DND-41 (cell line): ENCODE data around the gene TNFSF9.

ENCODE experiments used
- ATAC-seq: fragments of 200-7000 bp; cut with Tn5 transposase; 3 replicates; pipeline ENCODE4 v1.9.1; 2021; ENCODE audit warnings: low read depth; ENCODE audit not compliant: insufficient read depth
- DNase-seq: peaks from one replicate; pipeline ENCODE4 v3.0.0-alpha.2; 2020
- H2AFZ ChIP-seq: 2 replicates; pipeline ENCODE4 v1.6.0; 2012; ENCODE audit warnings: low read depth, low read length
- H3K27ac ChIP-seq: 2 replicates; pipeline ENCODE4 v1.5.1; 2012; ENCODE audit warnings: low read length, inconsistent platforms
- H3K27me3 ChIP-seq: fragments of 200-600 bp; sonication (generic); 2 replicates; pipeline ENCODE4 v1.6.0; 2012; ENCODE audit warnings: low read length, mild to moderate bottlenecking, inconsistent platforms; ENCODE audit not compliant: insufficient read depth, poor library complexity
- H3K36me3 ChIP-seq: 2 replicates; pipeline ENCODE4 v1.5.1; 2012; ENCODE audit warnings: low read length, inconsistent platforms; ENCODE audit not compliant: insufficient read depth
- H3K4me1 ChIP-seq: 2 replicates; pipeline ENCODE4 v1.5.1; 2012; ENCODE audit warnings: mild to moderate bottlenecking, low read length; ENCODE audit not compliant: insufficient read depth
- H3K4me2 ChIP-seq: 2 replicates; pipeline ENCODE4 v1.6.0; 2012; ENCODE audit warnings: mild to moderate bottlenecking, moderate library complexity, low read length, inconsistent platforms; ENCODE audit not compliant: insufficient read depth
- H3K4me3 ChIP-seq, 2 experiments: fragments of 200-600 bp in 1 of 2; shearing (Covaris generic) in 1 of 2; 2 replicates each; pipeline ENCODE4 v1.5.1; 2012 to 2016; ENCODE audit warnings: inconsistent platforms in 2 of 2, low read length in 2 of 2, mild to moderate bottlenecking in 2 of 2, low read depth in 1 of 2, moderate library complexity in 1 of 2
- H3K79me2 ChIP-seq: 2 replicates; pipeline ENCODE4 v1.6.0; 2012; ENCODE audit warnings: low read length, inconsistent platforms; ENCODE audit not compliant: insufficient read depth
- H3K9ac ChIP-seq: 2 replicates; pipeline ENCODE4 v1.6.0; 2012; ENCODE audit warnings: low read depth, mild to moderate bottlenecking, inconsistent platforms, low read length, moderate library complexity
- H3K9me3 ChIP-seq: 2 replicates; pipeline ENCODE4 v1.5.1; 2012; ENCODE audit warnings: low read length, moderate library complexity, mild to moderate bottlenecking, inconsistent platforms; ENCODE audit not compliant: insufficient read depth, severe bottlenecking
- H4K20me1 ChIP-seq: 2 replicates; pipeline ENCODE4 v1.6.0; 2012; ENCODE audit warnings: low read length; ENCODE audit not compliant: insufficient read depth
- EZH2 ChIP-seq: IDR thresholded peaks from 3 replicates; pipeline ENCODE4 v1.6.1; 2012; ENCODE audit warnings: borderline replicate concordance, low read depth, mild to moderate bottlenecking, moderate library complexity, low read length, inconsistent platforms; ENCODE audit not compliant: severe bottlenecking
- TF ChIP-seq, protein P1 (sequence below): IDR thresholded peaks from 2 replicates; pipeline ENCODE4 v1.5.1; 2012; ENCODE audit warnings: borderline replicate concordance, low read length, moderate library complexity, mild to moderate bottlenecking; ENCODE audit not compliant: poor library complexity, severe bottlenecking; ENCODE audit errors: extremely low read depth

TNFSF9 gene

DNA sequence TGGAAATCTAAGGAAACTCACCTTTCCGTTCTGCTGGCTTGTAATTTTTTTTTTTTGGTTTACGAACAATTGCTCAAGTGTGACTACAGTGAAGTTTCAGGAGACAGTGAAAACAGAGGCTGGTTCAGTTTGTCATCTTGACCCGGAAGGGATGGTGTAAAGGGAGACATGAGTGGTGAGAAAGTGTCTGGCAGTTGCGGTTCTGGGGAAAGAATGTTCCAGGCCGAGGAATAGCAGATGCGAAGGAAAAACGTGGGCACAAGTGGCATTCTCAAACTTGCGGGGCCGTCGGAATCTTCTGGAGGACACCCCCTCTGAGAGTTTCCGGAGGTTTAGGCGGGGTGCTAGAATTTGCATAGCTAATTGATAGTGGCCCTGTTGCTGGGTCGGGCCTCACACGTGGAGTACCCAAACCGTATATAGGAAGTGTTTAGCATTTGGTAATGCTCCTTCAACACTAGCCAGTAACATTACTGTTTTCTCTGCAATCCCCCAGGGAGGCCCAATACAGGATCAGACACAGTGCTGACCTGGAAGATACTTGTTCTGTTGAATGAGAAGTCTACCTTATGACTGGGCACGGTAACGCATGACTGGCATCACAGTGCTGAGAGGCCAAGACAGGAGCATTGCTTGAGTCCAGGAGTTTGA is 2.8 kb upstream of the TNFSF9 start:
- no peak overlapping the region for H3K4me3 ChIP-seq

DNA sequence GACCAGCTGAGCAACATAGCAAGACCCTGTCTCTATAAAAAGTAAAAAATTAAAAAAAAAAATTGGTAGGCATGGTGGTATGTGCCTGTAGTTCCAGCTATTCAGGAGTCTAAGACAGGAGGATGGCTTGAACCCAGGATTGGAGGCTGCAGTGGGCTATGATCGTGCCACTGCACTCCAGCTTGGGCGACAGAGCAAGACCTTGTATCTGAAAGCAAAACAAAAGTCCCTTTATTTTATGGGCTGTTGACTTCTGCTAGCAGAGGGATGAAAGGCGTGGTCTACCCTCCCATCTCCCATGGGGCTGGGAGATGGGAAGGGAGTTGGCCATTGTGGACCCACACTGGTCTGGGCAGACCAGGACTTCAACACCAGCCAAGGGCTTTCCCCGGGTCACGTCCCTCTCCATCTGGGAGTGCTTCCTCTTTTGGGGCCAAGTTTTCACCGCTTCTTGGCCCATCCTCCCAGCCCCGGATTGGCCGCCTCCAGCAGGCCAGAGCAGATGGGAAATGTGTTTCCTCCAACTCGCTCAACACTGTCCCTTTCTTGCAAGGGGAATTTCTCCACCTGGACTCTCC is 2.2 kb upstream of the TNFSF9 start:
- Histone ChIP-seq H3K27ac (no peak overlapping the region), H3K4me3 (no peak overlapping the region), H3K27me3 (no peaks in the 10 kb centered on the region), H4K20me1 (no peaks in the 10 kb centered on the region), H2AFZ (no peak overlapping the region), H3K4me1 (peaks cover 30% of the 10 kb centered on the region), H3K9me3 (no peaks in the 10 kb centered on the region), H3K9ac (no peak overlapping the region), H3K79me2 (peaks cover 19% of the 10 kb centered on the region), H3K4me2 (no peak overlapping the region), H3K36me3 (no peaks in the 10 kb centered on the region)
- DNase-seq (no peak), ATAC-seq (no peak)
- no peak for TF ChIP-seq EZH2
- TF ChIP-seq, protein P1, sequence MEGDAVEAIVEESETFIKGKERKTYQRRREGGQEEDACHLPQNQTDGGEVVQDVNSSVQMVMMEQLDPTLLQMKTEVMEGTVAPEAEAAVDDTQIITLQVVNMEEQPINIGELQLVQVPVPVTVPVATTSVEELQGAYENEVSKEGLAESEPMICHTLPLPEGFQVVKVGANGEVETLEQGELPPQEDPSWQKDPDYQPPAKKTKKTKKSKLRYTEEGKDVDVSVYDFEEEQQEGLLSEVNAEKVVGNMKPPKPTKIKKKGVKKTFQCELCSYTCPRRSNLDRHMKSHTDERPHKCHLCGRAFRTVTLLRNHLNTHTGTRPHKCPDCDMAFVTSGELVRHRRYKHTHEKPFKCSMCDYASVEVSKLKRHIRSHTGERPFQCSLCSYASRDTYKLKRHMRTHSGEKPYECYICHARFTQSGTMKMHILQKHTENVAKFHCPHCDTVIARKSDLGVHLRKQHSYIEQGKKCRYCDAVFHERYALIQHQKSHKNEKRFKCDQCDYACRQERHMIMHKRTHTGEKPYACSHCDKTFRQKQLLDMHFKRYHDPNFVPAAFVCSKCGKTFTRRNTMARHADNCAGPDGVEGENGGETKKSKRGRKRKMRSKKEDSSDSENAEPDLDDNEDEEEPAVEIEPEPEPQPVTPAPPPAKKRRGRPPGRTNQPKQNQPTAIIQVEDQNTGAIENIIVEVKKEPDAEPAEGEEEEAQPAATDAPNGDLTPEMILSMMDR: no peak

More for the DNA sequence above, 2.8 kb upstream of the TNFSF9 start:
- Histone ChIP-seq H3K9ac (no peak overlapping the region), H3K27me3 (no peaks in the 10 kb centered on the region), H4K20me1 (no peaks in the 10 kb centered on the region), H3K27ac (no peak overlapping the region), H2AFZ (no peak overlapping the region), H3K4me2 (no peak overlapping the region), H3K9me3 (no peaks in the 10 kb centered on the region), H3K79me2 (peaks cover 19% of the 10 kb centered on the region), H3K36me3 (no peaks in the 10 kb centered on the region), H3K4me1 (peaks cover 30% of the 10 kb centered on the region)
- DNase-seq (no peak), ATAC-seq (no peak)
- TF ChIP-seq, protein P1: no peak
- TF ChIP-seq EZH2: no peak

DNA sequence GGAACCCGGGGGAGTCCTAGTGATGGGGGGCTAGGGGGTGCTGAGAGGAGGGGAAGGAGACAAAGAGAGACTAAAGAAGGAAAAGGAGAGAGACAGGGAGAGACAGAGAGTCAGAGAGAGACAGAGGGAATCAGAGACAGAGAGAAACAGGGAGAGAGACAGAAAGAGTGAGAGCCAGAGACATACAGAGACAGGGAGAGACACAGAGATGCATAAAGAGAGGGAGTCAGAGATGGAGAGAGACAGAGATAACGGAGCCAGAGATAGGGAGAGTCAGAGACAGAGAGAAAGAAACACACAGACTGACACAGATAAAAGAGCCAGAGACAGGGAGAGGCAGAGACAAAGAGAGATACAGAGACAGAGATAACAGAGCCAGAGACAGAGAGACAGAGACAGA is 1.5 kb upstream of the TNFSF9 start:
- no peak for ATAC-seq
- no peak overlapping the region for H2AFZ ChIP-seq
- no peak overlapping the region for H3K4me3 ChIP-seq
- H3K9me3 ChIP-seq: no peaks in the 10 kb centered on the region
- H3K27me3 ChIP-seq: no peaks in the 10 kb centered on the region
- H3K79me2 ChIP-seq: peaks cover 19% of the 10 kb centered on the region
- no peak for DNase-seq
- H4K20me1 ChIP-seq: no peaks in the 10 kb centered on the region
- TF ChIP-seq EZH2: no peak
- TF ChIP-seq, protein P1: no peak
- H3K36me3 ChIP-seq: peaks cover under 1% of the 10 kb centered on the region
- peaks cover 32% of the 10 kb centered on the region for H3K4me1 ChIP-seq
- H3K4me2 ChIP-seq: no peak overlapping the region
- no peak overlapping the region for H3K27ac ChIP-seq
- H3K9ac ChIP-seq: no peak overlapping the region
